ENCODE measurements around the gene RMRP.
"Not testable (repeated sequence)": the region's sequence is repeated elsewhere in the genome, so short reads cannot be mapped to it uniquely, and the experiment has no call there.

RMRP gene

DNA sequence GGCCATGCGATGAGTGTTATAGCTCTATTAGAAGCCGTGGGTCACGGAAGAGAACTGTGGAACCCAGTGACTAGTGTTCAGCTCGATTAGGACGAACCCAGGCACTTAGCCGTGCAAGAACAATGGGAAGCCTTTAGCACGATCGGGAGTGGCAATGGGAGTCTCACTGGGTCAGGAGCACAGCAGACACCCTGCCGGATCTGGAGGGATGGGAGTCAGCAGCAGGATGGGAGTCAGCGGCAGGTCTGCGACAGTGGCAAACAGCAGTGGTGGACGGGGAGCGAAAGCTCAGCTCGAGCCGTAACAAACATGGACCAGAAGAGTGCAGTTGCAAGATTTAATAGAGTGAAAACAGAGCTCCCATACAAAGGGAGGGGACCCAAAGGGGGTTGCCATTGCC is 17.4 kb downstream of the RMRP start:
- not testable (repeated sequence) for DNase-seq

DNA sequence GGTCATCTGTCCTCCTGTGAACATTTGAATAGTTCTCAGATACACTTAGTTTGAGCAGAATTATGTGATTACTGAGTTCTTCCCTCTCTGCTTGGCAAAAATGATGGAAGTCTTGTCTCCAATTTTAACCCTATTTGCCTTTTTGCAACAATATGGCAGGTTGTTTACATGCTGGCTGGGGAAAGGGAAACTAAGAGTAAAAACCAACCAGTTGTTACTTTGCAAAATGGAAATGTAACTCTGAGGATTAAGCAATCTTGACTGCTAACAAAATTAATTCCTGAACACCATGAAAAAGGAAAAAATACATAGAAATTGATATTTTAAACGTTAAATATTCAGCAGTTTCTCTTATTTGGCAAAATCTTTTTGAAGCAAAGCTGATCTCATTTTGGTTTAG is 18.2 kb downstream of the RMRP start:
- DNase-seq = no peak

DNA sequence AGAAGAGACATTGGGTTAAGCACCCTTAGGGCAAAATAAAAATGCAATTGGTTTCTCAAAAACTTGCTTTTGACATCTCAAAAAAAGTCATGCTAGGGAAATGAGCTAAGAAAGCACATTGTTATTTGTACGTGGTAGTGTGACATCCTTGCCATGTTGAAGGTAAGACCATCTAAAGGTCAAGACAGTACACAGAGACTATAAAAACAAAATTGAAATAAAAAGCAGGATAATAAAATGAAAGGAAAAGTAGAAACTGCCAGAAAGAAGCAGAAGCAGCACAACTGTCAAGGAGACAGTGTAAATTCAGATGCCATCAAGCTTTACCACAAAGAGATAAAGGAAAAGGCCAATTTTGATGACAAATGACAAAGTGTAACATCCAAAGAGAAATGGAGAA is 18.6 kb downstream of the RMRP start:
- DNase-seq = not testable (repeated sequence)

DNA sequence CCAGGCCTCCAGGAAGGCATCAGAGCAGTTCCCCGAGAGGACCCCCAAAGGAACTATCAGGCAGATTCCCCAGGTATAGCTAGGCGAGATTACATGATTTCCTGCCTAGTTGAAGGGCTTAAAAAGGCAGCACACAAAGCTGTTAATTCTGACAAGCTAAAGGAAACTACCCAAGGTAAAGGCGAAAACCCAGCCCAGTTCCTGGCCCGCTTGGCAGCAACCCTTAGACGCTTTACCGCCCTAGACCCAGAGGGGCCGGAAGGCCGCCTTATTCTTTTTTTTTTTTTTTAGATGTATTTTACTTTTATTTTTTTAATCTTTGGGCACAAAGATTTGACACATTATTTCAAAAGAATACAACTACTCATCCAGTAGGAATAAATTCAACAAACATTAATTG is 19.1 kb downstream of the RMRP start:
- not testable (repeated sequence) for DNase-seq

DNA sequence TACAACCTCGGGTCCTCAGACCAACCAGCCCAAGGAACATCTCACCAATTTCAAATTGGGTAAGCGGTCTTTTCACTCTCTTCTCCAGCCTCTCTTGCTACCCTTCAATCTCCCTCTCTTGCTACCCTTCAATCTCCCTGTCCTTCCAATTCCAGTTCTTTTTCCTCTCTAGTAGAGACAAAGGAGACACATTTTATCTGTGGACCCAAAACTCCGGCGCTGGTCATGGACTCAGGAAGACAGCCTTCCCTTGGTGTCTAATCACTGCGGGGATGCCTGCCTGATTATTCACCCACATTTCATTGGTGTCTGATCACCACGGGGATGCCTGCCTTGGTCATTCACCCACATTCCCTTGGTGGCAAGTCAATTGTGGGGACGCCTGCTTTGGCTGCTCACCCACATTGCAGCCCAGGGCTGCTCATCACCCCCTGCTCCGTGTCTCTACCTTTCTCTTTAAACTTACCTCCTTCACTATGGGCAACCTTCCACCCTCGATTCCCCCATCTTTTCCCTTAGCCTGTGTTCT is 20.3 kb downstream of the RMRP start:
- not testable (repeated sequence) for DNase-seq

DNA sequence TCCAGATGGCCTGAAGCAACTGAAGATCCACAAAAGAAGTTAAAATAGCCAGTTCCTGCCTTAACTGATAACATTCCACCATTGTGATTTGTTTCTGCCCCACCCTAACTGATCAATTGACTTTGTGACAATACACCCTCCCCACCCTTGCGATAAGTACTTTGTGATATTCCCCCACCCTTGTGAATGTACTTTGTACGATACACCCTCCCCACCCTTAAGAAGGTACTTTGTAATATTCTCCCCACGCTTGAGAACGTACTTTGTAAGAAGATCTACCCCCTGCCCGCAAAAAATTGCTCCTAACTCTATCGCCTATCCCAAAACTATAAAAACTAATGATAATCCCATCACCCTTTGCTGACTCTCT is 21.0 kb downstream of the RMRP start:
- DNase-seq = not testable (repeated sequence)

DNA sequence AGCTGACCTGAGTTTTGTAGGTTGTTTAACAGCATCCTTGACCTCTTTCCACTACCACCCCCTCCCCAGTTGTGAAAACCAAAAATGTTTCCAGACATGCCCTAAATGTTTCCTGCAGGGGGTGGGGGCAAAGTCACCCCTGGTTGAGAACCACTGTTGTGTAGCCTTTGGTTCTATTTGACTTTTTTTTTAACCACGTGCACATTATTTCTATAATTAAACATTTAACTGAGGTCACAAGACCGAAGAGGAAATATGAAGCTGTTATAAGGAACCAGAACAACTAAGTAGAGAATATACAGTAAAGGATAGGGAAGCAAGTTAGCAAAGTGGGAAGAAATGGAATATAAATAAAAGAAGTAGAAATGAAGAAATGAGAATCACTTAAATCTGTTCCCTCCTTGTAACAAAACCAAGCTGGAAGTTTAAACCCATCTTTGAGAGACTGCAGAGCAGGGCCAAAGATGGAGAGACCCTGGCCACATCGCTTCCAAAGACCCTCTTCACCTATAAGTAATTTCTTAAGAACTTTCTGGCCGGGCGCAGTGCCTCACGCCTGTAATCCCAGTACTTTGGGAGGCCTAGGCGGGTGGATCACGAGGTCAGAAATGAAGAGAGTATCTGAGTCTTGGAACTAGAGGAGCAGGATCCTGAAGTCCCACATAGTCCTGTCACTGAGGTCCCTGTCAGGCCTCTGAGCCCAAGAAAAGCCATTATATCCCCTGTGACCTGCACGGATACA is 21.5 kb downstream of the RMRP start:
- DNase-seq = no peak

DNA sequence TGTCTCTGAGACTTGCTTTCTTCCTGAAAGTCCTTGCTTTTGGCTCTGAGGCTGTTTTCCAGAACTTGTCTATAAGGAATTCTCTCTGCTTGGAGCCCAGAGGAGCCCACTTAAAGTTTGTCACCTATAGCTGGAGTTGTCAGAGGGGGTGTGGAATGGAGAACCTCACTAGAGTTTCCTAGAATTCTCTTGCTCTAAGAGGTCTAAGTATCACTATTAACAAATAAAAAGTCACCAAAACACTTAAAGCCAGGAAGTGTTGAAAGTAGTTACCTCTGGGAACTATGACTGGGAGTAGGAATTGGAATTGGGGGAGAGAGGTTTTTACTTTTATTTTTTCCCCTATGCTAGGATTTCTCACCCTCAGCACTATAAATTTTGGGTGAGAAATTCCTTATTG is 22.1 kb downstream of the RMRP start:
- no peak for DNase-seq

DNA sequence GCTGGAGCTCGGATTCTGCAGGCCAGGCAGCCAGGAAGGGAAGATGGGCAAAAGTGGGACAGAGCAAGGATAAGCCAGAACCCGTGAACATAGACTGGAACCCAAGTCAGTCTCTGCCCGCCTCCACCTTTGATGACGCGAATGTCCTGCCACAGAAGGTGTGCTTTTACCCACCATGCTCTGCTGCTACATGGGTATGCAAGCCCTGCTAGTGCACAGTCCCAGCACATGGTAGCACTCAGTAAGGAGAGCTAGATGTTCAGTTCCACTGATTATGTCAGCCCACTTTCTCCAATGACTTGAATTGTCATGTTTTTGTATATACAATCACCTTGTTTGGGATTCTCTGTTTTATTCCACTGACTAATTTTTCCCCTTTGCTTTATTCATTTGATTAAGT is 28.2 kb downstream of the RMRP start:
- DNase-seq = no peak

DNA sequence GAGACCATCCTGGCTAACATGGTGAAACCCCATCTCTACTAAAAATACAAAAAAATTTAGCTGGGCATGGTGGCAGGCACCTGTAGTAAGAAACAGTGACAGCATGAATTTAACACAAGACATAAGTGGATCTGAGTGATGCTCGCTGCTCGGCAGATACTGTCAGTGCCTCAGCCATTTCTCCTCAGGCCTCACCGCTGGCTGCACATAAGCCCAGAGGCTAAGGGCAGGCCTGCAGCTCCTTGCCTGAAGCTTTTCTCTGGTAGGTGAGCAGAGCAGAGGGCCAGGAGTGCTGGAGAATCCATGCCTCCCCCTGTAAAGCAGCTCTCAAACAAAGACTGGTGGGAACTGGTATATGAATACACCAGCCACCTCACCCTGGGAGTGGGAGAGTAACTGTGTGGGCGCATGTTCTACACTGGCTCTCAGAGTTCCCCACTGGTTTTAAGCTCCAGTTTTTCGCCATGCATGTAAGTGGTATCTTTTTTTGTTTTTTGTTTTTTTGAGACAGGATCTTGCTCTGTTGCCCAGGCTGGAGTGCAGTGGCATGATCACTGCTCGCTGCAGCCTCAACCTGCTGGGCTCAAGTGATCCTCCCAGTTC is 29.3 kb downstream of the RMRP start:
- DNase-seq = no peak

DNA sequence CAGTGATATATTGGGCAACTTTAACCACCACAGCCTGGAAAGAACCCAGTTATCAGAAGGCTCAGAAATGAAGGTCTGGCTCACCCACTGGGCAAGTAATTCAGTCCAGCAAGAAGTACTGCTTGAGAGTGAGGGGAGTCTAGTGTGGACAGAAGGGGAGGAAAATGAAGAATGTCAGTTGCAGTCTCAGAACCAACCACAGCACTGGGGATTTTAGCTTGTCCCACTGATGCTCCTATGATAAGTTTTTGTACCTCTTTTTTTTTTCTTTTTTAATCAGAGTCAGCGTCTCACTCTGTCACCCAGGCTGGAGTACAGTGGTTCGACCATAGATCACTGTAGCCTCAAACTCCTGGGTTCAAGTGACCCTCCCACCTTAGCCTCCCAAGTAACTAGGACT is 30.2 kb downstream of the RMRP start:
- DNase-seq = no peak

DNA sequence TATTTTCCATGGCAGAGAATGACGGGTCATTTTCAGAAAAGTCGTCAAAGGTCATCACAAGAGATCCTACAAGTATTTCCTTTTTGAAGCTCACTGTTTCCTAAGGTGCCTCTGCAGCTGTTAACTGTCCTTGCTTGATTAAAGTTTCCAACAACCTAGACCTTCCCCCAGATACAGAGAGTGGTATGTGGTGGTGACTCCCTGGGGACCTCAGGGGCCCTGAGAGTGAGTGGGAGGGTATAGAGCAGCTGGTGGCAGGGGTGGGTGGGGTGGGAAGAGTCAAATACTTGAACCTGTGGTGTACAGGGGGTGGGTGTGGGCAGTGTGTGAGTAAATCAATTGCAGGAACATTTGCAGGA is 38.0 kb downstream of the RMRP start:
- DNase-seq = no peak

DNA sequence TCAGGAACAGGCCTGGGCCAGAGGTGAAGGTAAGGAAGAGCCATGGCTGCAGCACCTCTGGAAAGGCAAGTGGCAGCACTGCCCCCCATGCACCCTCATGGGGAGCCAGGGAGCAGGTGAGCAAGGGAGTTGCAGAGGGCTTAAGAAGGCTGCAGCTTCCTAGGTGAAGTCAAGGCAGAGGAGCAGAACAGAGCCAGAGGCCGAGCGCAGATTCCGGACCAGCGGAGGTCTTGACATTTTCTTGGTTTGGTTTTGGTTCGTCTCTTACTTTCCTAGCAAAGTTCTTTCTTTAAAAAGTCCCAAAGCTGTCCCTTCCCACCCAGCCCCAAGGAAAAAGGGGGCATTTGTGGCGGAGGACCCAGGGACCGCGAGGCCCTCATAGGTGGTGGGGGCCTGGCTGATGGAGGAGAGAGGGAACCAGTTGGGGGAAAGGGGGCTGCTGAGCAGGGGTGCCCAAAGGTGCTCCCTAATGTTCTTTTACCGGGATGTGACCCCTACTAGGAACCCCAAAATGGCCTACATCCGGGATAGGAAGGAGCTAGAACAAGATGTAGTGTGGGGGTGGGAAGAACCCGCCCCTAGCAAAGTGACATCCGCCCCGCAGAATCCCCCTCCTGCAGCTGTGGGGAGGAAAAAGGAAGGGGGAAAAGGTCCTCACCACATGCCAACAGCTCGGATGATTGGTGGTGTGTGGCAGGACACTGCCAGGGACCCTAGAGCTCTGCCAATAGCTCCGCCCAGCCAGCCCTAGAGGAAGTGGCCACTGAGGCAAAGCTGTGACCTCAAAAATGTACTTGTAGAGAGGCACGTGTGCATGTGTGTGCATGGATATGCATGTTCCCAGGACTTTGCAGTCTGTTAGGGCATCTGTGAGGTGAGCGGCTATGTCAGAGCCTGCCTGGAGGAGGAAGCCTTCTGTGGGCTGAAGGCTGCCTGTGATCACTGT is 38.7 kb downstream of the RMRP start:
- DNase-seq = no peak

DNA sequence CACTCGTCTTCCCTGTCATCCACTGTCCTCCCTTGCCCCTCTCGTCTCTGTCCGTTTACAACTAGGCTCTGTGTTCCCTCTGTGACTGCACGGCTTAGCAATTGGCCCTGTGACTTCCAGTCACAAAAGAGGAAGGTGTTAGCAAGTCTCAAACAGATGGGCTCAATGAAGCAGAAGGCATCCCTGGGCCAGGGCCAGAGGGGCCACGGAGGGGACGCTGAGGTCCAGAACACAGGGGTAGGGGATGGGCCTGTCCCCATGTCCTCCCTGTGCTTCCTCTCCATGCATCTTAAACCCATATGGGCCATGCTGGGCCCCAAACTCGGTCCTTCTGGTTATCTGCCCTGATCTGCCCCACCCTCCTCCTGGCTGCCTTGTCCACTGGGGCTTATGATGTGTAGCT is 39.5 kb downstream of the RMRP start, which contains the start of gene CD72:
CD72 (minus strand) TSS at position 89 of the 403 bp plus-strand sequence. CDS start 110 bp downstream, outside the sequence.
- DNase-seq = peak; percentile 19

DNA sequence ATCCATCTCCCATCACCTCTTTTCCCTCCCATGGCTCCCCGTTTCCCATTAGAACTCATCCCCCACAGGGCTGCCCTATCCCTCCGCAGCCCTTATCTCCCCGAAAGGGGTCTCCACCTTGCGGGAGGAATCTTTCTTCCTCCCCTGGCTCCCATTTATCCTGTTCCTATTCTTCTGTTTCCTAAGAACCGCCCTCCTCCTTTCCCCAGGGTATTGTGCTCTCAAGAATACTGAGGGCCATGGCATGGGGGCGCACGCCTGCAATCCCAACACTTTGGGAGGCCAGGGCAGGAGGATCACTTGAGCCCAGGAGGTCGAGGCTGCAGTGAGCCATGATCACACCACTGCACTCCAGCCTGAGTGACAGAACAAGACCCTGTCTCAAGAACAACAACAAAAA is 40.3 kb downstream of the RMRP start:
- DNase-seq = no peak

DNA sequence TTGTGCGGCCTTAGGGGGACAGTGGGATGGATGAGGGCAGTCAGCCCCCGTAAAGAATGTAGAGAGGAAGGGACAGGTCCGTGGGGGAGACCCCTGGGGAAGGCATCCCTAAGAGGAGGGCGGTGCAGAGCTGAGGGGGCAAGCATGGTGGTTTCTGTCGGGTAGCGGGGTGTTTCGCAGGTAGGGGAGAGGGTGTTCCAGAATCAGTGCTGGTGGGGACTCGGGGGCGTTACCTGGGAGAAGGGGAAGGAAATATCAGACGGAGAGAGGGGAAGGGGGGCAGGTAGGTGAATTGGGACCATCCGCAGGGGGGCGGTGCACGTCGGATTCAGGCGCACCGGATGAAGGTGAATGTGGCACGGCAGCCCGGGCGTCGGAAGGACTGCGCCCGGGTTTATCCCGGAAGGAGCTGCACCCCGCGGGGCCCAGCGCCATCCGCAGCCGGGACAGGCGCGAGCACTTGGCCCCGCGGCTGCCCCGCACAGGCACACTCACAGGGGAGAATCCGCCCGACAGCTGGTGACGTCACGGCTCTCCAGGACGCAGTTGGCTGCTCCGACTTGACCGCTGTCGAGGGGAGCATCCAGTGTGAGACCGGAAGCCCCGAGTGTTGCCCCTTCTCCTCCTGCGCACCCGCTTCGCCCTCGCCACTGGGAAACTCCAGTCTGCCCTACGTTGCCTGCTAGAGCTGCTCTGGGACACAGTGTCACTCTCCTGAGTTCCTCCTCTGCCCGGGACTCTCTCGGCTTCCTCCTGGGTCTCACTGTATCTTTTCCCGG is 40.9 kb downstream of the RMRP start:
- no peak for DNase-seq

DNA sequence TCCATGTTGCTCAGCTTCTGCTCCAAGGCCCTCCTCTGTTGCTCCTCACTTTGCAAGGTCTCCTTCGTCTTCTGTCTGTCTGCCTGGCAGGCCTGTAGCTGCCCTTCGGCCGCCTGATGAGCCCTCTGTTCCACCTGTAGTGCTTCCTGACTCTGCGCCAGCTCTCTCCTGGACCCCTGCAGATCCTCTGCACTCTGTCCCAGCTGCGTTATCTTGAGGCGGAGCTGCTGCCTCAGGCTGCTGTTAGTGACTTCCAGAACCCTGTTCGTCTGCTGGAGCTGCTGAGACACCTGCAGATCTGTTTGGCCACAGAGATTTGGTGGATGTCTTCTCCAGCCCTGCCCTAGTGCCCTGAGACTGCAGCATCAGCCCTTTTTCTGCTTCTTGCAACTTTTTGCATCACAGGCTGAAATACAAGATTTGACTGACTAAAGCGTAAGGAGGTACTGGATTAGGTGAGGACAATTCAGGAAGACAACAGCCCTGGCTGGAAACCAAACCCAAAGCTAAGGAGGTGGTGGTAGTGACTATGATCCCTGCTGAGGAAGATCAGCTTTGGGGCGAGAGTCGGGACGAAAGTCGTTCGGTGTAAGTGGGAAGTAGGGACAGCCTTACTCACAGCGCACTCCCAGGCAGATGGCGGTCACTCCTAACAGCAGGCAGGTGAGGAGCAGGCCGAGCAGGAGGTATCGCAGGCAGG is 41.7 kb downstream of the RMRP start:
- DNase-seq = no peak

DNA sequence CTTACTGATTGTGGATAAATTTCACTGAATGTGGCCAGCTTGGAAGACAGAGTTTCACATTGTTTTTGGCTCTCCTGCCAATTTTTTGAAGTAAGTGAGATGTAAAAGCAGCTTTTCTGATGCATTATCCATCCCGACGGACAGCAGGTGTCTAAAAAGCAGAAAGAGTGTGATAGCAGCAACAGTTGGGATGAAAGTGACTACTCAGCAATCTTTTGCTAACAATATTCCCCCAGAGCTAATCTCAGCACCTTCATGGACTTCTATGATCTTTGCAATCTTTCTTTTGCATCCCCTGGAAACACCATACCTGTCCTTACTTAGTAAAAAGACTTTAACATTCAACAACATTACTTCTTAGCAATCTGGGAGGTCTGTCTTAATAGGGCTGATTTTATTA is 45.0 kb downstream of the RMRP start:
- no peak for DNase-seq

DNA sequence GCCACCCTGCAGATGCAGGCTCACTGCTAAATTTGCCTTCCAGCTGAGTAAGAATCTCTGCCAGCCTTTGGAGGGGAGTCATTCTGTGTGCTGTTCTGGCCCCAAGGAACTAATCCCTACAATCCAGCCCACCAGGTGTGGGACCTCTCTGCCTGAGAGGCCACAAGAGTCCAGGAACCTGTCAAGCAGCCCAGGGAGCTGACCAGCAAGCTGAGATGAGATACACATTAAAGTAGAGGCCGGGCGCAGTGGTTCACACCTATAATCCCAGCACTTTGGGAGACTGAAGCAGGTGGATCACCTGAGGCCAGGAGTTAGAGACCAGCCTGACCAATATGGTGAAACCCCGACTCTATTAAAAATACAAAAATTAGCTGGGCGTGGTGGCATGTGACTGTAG is 45.8 kb downstream of the RMRP start:
- not testable (repeated sequence) for DNase-seq

DNA sequence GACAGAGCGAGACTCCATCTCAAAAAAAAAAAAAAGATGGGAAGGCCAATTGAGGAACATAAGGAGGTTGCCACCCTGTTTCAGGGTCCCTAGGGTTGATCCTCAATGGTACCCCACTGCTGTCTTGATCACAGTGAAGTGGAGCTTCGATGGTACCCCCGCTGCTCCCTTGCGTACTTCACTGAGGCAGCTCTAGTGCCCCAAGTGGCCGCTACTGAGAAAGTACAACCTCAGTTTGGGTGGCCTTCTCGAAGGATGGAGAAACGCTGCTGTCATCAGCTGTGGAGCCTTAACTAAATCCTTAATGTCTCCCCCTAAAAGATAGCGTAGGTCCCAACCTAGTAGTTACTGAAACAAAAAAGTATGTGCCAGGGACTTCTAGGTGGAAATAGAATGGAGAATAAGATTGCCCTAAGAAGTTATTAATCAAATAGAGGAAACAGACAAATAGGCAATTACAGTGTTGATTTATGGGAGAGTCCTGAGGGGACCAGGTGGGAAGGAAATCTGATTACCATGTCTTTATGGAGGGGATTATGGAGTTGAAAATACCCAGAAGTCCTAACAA is 46.5 kb downstream of the RMRP start:
- peak; percentile 26 for DNase-seq

DNA sequence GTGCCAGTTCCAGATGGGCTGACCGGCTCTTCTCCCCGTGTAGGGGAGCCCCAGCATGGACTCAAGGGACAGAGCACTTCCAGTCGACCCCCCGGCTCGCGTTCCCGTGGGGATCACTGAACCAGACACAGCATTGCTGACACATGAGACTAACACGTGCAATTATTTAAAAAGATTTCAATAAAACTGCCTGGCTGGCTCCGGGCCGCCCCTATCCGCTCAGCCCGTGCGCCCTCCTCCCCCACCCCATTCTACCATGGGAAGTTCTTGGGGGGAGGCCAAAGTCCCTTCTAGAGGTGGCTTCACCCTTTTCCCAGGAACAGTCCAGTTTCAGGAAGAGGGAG is 48.0 kb downstream of the RMRP start:
- no peak for DNase-seq

Measured in NCI-H1694 (cell line).